Measurements from ENCODE around the gene HOXA7. TPM values are rescaled to one million over a fixed set of nuclear protein-coding genes. Genes with fewer than 3 reads are reported as not detected.

The HOXA7 gene
- total RNA-seq (not detected), polyA plus RNA-seq (not detected), total RNA-seq (not detected)

GRCh38 chr7:27156508-27156898 is at the start of gene HOXA7:
TSS of gene HOXA7 (minus strand) at chr7:27156675. CDS start at chr7:27156545, 130 bp downstream.
- Histone ChIP-seq H3K27ac (ENCODE audit: low read depth, low read length) (no peak within 1 kb of the TSS), H3K27me3 (ENCODE audit: control insufficient read depth in 2 of 2, insufficient read depth in 2 of 2, low read length in 2 of 2) (peaks cover 63 to 78% of the 10 kb centered on the region in 2 donors), H3K4me3 (ENCODE audit: low read length) (no peak within 1 kb of the TSS), H3K36me3 (ENCODE audit: control insufficient read depth in 2 of 3, insufficient read depth in 3 of 3, low read length in 3 of 3) (no peaks in the 10 kb centered on the region), H3K9me3 (ENCODE audit: control insufficient read depth in 2 of 3, low read length in 3 of 3) (no peaks in the 10 kb centered on the region), H3K4me1 (ENCODE audit: control insufficient read depth in 2 of 2, insufficient read depth in 2 of 2, low read length in 2 of 2) (peaks cover 34 to 51% of the 10 kb centered on the region in 2 donors)
- peaks cover 67 to 91% (median 79%) of the 10 kb centered on the region in 5 donors for H3K27me3 Mint-ChIP-seq
- H3K9me3 Mint-ChIP-seq: peaks cover 0 to 7% (median 0%) of the 10 kb centered on the region in 11 donors
- POLR2A ChIA-PET: interaction anchor here (0.9 to 1.3 kb wide), 2 partner anchors 16 to 32 kb away, joined by 3 read pairs; no protein-coding TSS in a partner anchor
- intact Hi-C loops (cut with micrococcal nuclease): loop anchor here in 1 of 2 donors (2.0 to 5.0 kb wide), 3 partner anchors 16 to 954 kb away; partner anchors contain the start of genes CBX3, HNRNPA2B1 and HOXA1
- DNase-seq: no peak
- H3K36me3 Mint-ChIP-seq: peaks cover 0 to 3% (median 0%) of the 10 kb centered on the region in 5 donors
- peaks cover 27 to 72% (median 55%) of the 10 kb centered on the region in 7 donors for H3K4me1 Mint-ChIP-seq
- H3K4me3 Mint-ChIP-seq: peak within 1 kb of the TSS; percentile 33 to 92 (median 70)
- H3K27ac Mint-ChIP-seq: peak within 1 kb of the TSS in 8 of 9 donors; percentile 43 to 87 (median 82)
- CTCF ChIA-PET: no interaction called here
- no peak for ATAC-seq

- intact Hi-C loops (cut with micrococcal nuclease): no loop called here
- Mint-ChIP-seq H3K27ac (peak overlapping the region in 2 of 9 donors; percentile 4 to 47), H3K36me3 (peaks cover 0 to 3% (median 0%) of the 10 kb centered on the region in 5 donors), H3K27me3 (peaks cover 93 to 97% (median 95%) of the 10 kb centered on the region in 5 donors), H3K9me3 (peaks cover 0 to 7% (median 0%) of the 10 kb centered on the region in 11 donors), H3K4me3 (peak overlapping the region in 5 of 10 donors; percentile 3 to 54 (median 11)), H3K4me1 (peaks cover 7 to 50% (median 38%) of the 10 kb centered on the region in 7 donors)
- CTCF ChIA-PET: interaction anchor here (0.5 kb wide), 1 partner anchor 888 kb away, joined by 3 read pairs; no protein-coding TSS in a partner anchor
- no peak overlapping the region for H3K4me3 ChIP-seq (ENCODE audit: low read length)
- H3K9me3 ChIP-seq (ENCODE audit: control insufficient read depth in 2 of 3, low read length in 3 of 3): no peaks in the 10 kb centered on the region
- no peak for DNase-seq
- no peak for ATAC-seq
- H3K4me1 ChIP-seq (ENCODE audit: control insufficient read depth in 2 of 2, insufficient read depth in 2 of 2, low read length in 2 of 2): peaks cover 9 to 10% of the 10 kb centered on the region in 2 donors
- peaks cover 21 to 62% of the 10 kb centered on the region in 2 donors for H3K27me3 ChIP-seq (ENCODE audit: control insufficient read depth in 2 of 2, insufficient read depth in 2 of 2, low read length in 2 of 2)
- no peaks in the 10 kb centered on the region for H3K36me3 ChIP-seq (ENCODE audit: control insufficient read depth in 2 of 3, insufficient read depth in 3 of 3, low read length in 3 of 3)
- H3K27ac ChIP-seq (ENCODE audit: low read depth, low read length): no peak overlapping the region
- POLR2A ChIA-PET: interaction anchor here (0.6 kb wide), 1 partner anchor 56 kb away, joined by 3 read pairs; no protein-coding TSS in a partner anchor
Observed at GRCh38 chr7:27205325-27206280, 49.1 kb upstream of the HOXA7 start.

GRCh38 chr7:27204851-27205322 is 48.4 kb upstream of the HOXA7 start:
- ChIA-PET POLR2A (interaction anchor here (0.7 kb wide), 1 partner anchor 1005 kb away, joined by 3 read pairs; no protein-coding TSS in a partner anchor), CTCF (no interaction called here)
- Histone ChIP-seq H3K27ac (ENCODE audit: low read depth, low read length) (no peak overlapping the region), H3K9me3 (ENCODE audit: control insufficient read depth in 2 of 3, low read length in 3 of 3) (no peaks in the 10 kb centered on the region), H3K36me3 (ENCODE audit: control insufficient read depth in 2 of 3, insufficient read depth in 3 of 3, low read length in 3 of 3) (no peaks in the 10 kb centered on the region), H3K27me3 (ENCODE audit: control insufficient read depth in 2 of 2, insufficient read depth in 2 of 2, low read length in 2 of 2) (peaks cover 23 to 55% of the 10 kb centered on the region in 2 donors), H3K4me1 (ENCODE audit: control insufficient read depth in 2 of 2, insufficient read depth in 2 of 2, low read length in 2 of 2) (peaks cover 10 to 12% of the 10 kb centered on the region in 2 donors), H3K4me3 (ENCODE audit: low read length) (no peak overlapping the region)
- H3K27me3 Mint-ChIP-seq: peaks cover 90 to 93% (median 91%) of the 10 kb centered on the region in 5 donors
- H3K27ac Mint-ChIP-seq: peak overlapping the region in 1 of 9 donors; percentile 16
- H3K4me3 Mint-ChIP-seq: peak overlapping the region in 4 of 10 donors; percentile 3 to 19 (median 14)
- peaks cover 7 to 48% (median 39%) of the 10 kb centered on the region in 7 donors for H3K4me1 Mint-ChIP-seq
- peaks cover 0 to 5% (median 0%) of the 10 kb centered on the region in 5 donors for H3K36me3 Mint-ChIP-seq
- DNase-seq (no peak), ATAC-seq (no peak)
- peaks cover 0 to 8% (median 0%) of the 10 kb centered on the region in 11 donors for H3K9me3 Mint-ChIP-seq
- intact Hi-C loops (cut with micrococcal nuclease): loop anchor here in 1 of 2 donors (5.0 kb wide), 1 partner anchor 37 kb away; the partner anchor contains the start of gene EVX1

GRCh38 chr7:27203964-27204594 is 47.6 kb upstream of the HOXA7 start:
- Mint-ChIP-seq H3K4me1 (peaks cover 7 to 48% (median 41%) of the 10 kb centered on the region in 7 donors), H3K27me3 (peaks cover 82 to 88% (median 85%) of the 10 kb centered on the region in 5 donors), H3K27ac (peak overlapping the region in 1 of 9 donors; percentile 11), H3K36me3 (peaks cover 0 to 5% (median 0%) of the 10 kb centered on the region in 5 donors), H3K9me3 (peaks cover 0 to 9% (median 0%) of the 10 kb centered on the region in 11 donors), H3K4me3 (peak overlapping the region in 4 of 10 donors; percentile 3 to 48 (median 33))
- H3K4me3 ChIP-seq (ENCODE audit: low read length): no peak overlapping the region
- CTCF ChIA-PET: no interaction called here
- peaks cover 10 to 13% of the 10 kb centered on the region in 2 donors for H3K4me1 ChIP-seq (ENCODE audit: control insufficient read depth in 2 of 2, insufficient read depth in 2 of 2, low read length in 2 of 2)
- intact Hi-C loops (cut with micrococcal nuclease): loop anchor here in 1 of 2 donors (5.0 kb wide), 1 partner anchor 38 kb away; the partner anchor contains the start of gene EVX1
- no peak overlapping the region for H3K27ac ChIP-seq (ENCODE audit: low read depth, low read length)
- DNase-seq: no peak
- H3K27me3 ChIP-seq (ENCODE audit: control insufficient read depth in 2 of 2, insufficient read depth in 2 of 2, low read length in 2 of 2): peaks cover 23 to 52% of the 10 kb centered on the region in 2 donors
- no peaks in the 10 kb centered on the region for H3K9me3 ChIP-seq (ENCODE audit: control insufficient read depth in 2 of 3, low read length in 3 of 3)
- no peak for ATAC-seq
- no peaks in the 10 kb centered on the region for H3K36me3 ChIP-seq (ENCODE audit: control insufficient read depth in 2 of 3, insufficient read depth in 3 of 3, low read length in 3 of 3)
- POLR2A ChIA-PET: interaction anchor here (0.7 kb wide), 1 partner anchor 1005 kb away, joined by 3 read pairs; no protein-coding TSS in a partner anchor

- ChIA-PET POLR2A (no interaction called here), CTCF (no interaction called here)
- peaks cover 15 to 18% of the 10 kb centered on the region in 2 donors for H3K4me1 ChIP-seq (ENCODE audit: control insufficient read depth in 2 of 2, insufficient read depth in 2 of 2, low read length in 2 of 2)
- Mint-ChIP-seq H3K9me3 (peaks cover 0 to 9% (median 0%) of the 10 kb centered on the region in 11 donors), H3K27me3 (peaks cover 81 to 88% (median 84%) of the 10 kb centered on the region in 5 donors), H3K36me3 (peaks cover 0 to 5% (median 0%) of the 10 kb centered on the region in 5 donors), H3K4me1 (peaks cover 7 to 53% (median 46%) of the 10 kb centered on the region in 7 donors), H3K27ac (no peak overlapping the region), H3K4me3 (no peak overlapping the region)
- intact Hi-C loops (cut with micrococcal nuclease): loop anchor here in 1 of 2 donors (5.0 kb wide), 1 partner anchor 39 kb away; the partner anchor contains the start of gene EVX1
- peaks cover 27 to 57% of the 10 kb centered on the region in 2 donors for H3K27me3 ChIP-seq (ENCODE audit: control insufficient read depth in 2 of 2, insufficient read depth in 2 of 2, low read length in 2 of 2)
- no peak for ATAC-seq
- H3K9me3 ChIP-seq (ENCODE audit: control insufficient read depth in 2 of 3, low read length in 3 of 3): no peaks in the 10 kb centered on the region
- H3K36me3 ChIP-seq (ENCODE audit: control insufficient read depth in 2 of 3, insufficient read depth in 3 of 3, low read length in 3 of 3): no peaks in the 10 kb centered on the region
- no peak overlapping the region for H3K4me3 ChIP-seq (ENCODE audit: low read length)
- no peak overlapping the region for H3K27ac ChIP-seq (ENCODE audit: low read depth, low read length)
- DNase-seq: no peak
Observed at GRCh38 chr7:27203365-27203953, 47.0 kb upstream of the HOXA7 start.
